Ectodermal cell (in vitro differentiated cells): ENCODE measurements around the gene ZNF597.

ENCODE experiments used
- H3K27ac ChIP-seq: 2 replicates; pipeline ENCODE4 v1.7.0; 2013; ENCODE audit warnings: mild to moderate bottlenecking, low read depth, low read length; ENCODE audit not compliant: insufficient read depth, poor library complexity, severe bottlenecking
- H3K27me3 ChIP-seq: 2 replicates; pipeline ENCODE4 v1.7.0; 2013; ENCODE audit warnings: mild to moderate bottlenecking, low read length; ENCODE audit not compliant: insufficient read depth, control insufficient read depth, poor library complexity, severe bottlenecking
- H3K36me3 ChIP-seq: one replicate; pipeline ENCODE4 v1.7.0; 2013; ENCODE audit warnings: low read length; ENCODE audit not compliant: control insufficient read depth, insufficient read depth
- H3K4me1 ChIP-seq: one replicate; pipeline ENCODE4 v1.7.0; 2013; ENCODE audit warnings: low read length; ENCODE audit not compliant: control insufficient read depth, insufficient read depth
- H3K4me3 ChIP-seq: 2 replicates; pipeline ENCODE4 v1.7.0; 2013; ENCODE audit warnings: low read depth, low read length, control low read depth; ENCODE audit not compliant: insufficient read depth
- H3K9me3 ChIP-seq: 2 replicates; pipeline ENCODE4 v1.7.0; 2013; ENCODE audit warnings: mild to moderate bottlenecking, low read length, moderate library complexity; ENCODE audit not compliant: control insufficient read depth
- WGBS, 2 experiments: methylation state at CpG; one replicate each; pipeline ENCODE4 v1.1.7; 2013; ENCODE audit warnings: missing lambda C conversion rate in 2 of 2; 5-methylcytosine and 5-hydroxymethylcytosine counted together

ZNF597 gene

GRCh38 chr16:3484318-3485096 lies 41.2 kb upstream of the ZNF597 start:
- H3K27me3 ChIP-seq: no peaks in the 10 kb centered on the region
- WGBS, 2 experiments: 93% methylated on average over 30 of the region's 30 CpGs
- H3K27ac ChIP-seq: no peak overlapping the region
- H3K4me1 ChIP-seq: no peaks in the 10 kb centered on the region
- no peak overlapping the region for H3K4me3 ChIP-seq
- H3K36me3 ChIP-seq: peaks cover 40% of the 10 kb centered on the region
- H3K9me3 ChIP-seq: no peaks in the 10 kb centered on the region

- 95% methylated on average over 18 of the region's 18 CpGs for WGBS, 2 experiments
- H3K4me1 ChIP-seq: no peaks in the 10 kb centered on the region
- H3K27ac ChIP-seq: no peak overlapping the region
- H3K27me3 ChIP-seq: no peaks in the 10 kb centered on the region
- H3K9me3 ChIP-seq: no peaks in the 10 kb centered on the region
- H3K4me3 ChIP-seq: no peak overlapping the region
- peaks cover 40% of the 10 kb centered on the region for H3K36me3 ChIP-seq
Observed at GRCh38 chr16:3482659-3483241, 39.4 kb upstream of the ZNF597 start.

- 94 to 95% methylated on average over 32 of the region's 32 CpGs for WGBS, 2 experiments
- H3K36me3 ChIP-seq: peaks cover 40% of the 10 kb centered on the region
- H3K4me1 ChIP-seq: no peaks in the 10 kb centered on the region
- H3K27ac ChIP-seq: no peak overlapping the region
- H3K9me3 ChIP-seq: no peaks in the 10 kb centered on the region
- no peaks in the 10 kb centered on the region for H3K27me3 ChIP-seq
- H3K4me3 ChIP-seq: no peak overlapping the region
Observed at GRCh38 chr16:3481696-3482658, 38.7 kb upstream of the ZNF597 start.

- WGBS, 2 experiments: 80% methylated on average over 18 of the region's 18 CpGs
- no peaks in the 10 kb centered on the region for H3K27me3 ChIP-seq
- H3K4me3 ChIP-seq: no peak overlapping the region
- H3K36me3 ChIP-seq: peaks cover 36% of the 10 kb centered on the region
- H3K4me1 ChIP-seq: no peaks in the 10 kb centered on the region
- no peaks in the 10 kb centered on the region for H3K9me3 ChIP-seq
- no peak overlapping the region for H3K27ac ChIP-seq
Observed at GRCh38 chr16:3480901-3481695, 37.8 kb upstream of the ZNF597 start.

GRCh38 chr16:3479654-3480216 lies 36.4 kb upstream of the ZNF597 start:
- Histone ChIP-seq H3K27ac (no peak overlapping the region), H3K9me3 (no peaks in the 10 kb centered on the region), H3K36me3 (peaks cover 26% of the 10 kb centered on the region), H3K4me3 (no peak overlapping the region), H3K4me1 (no peaks in the 10 kb centered on the region), H3K27me3 (no peaks in the 10 kb centered on the region)
- WGBS, 2 experiments: 92 to 96% methylated on average over 12 of the region's 12 CpGs

GRCh38 chr16:3478242-3478925 lies 35.1 kb upstream of the ZNF597 start:
- no peaks in the 10 kb centered on the region for H3K9me3 ChIP-seq
- peaks cover 15% of the 10 kb centered on the region for H3K36me3 ChIP-seq
- no peaks in the 10 kb centered on the region for H3K4me1 ChIP-seq
- WGBS, 2 experiments: 90 to 93% methylated on average over 11 of the region's 11 CpGs
- H3K27me3 ChIP-seq: no peaks in the 10 kb centered on the region
- H3K4me3 ChIP-seq: no peak overlapping the region
- H3K27ac ChIP-seq: no peak overlapping the region

- Histone ChIP-seq H3K4me3 (no peak overlapping the region), H3K36me3 (no peaks in the 10 kb centered on the region), H3K4me1 (no peaks in the 10 kb centered on the region), H3K27ac (no peak overlapping the region), H3K9me3 (no peaks in the 10 kb centered on the region), H3K27me3 (no peaks in the 10 kb centered on the region)
- WGBS, 2 experiments: 91 to 97% methylated on average over 2 to 3 of the region's 3 CpGs
Observed at GRCh38 chr16:3476409-3476808, 33.1 kb upstream of the ZNF597 start.

- no peaks in the 10 kb centered on the region for H3K36me3 ChIP-seq
- no peaks in the 10 kb centered on the region for H3K4me1 ChIP-seq
- no peaks in the 10 kb centered on the region for H3K9me3 ChIP-seq
- no peak overlapping the region for H3K27ac ChIP-seq
- WGBS, 2 experiments: 94 to 95% methylated on average over 29 of the region's 29 CpGs
- no peak overlapping the region for H3K4me3 ChIP-seq
- no peaks in the 10 kb centered on the region for H3K27me3 ChIP-seq
Observed at GRCh38 chr16:3475604-3476375, 32.5 kb upstream of the ZNF597 start.
